SU-DHL-6 (cell line): ENCODE results near the gene MAP1B.

Source experiments
- EZH2phosphoT487 ChIP-seq: fragments of 200-600 bp; sonication (generic), shearing (Covaris generic); conservative IDR thresholded peaks from 2 replicates; pipeline ENCODE4 v1.6.1; 2018; ENCODE audit warnings: mild to moderate bottlenecking, antibody characterized with exemption, low read length, moderate library complexity, mixed read lengths
- TF ChIP-seq, protein P1 (sequence below): fragments of 200-600 bp; sonication (generic); IDR thresholded peaks from one replicate; pipeline ENCODE4 v1.5.1; 2017; ENCODE audit warnings: antibody characterized with exemption, mild to moderate bottlenecking, low read length, moderate library complexity; ENCODE audit not compliant: insufficient read depth, poor library complexity, severe bottlenecking

GRCh38 chr5:72172786-72173185 is 65.5 kb downstream of the MAP1B start:
- TF ChIP-seq, protein P1, sequence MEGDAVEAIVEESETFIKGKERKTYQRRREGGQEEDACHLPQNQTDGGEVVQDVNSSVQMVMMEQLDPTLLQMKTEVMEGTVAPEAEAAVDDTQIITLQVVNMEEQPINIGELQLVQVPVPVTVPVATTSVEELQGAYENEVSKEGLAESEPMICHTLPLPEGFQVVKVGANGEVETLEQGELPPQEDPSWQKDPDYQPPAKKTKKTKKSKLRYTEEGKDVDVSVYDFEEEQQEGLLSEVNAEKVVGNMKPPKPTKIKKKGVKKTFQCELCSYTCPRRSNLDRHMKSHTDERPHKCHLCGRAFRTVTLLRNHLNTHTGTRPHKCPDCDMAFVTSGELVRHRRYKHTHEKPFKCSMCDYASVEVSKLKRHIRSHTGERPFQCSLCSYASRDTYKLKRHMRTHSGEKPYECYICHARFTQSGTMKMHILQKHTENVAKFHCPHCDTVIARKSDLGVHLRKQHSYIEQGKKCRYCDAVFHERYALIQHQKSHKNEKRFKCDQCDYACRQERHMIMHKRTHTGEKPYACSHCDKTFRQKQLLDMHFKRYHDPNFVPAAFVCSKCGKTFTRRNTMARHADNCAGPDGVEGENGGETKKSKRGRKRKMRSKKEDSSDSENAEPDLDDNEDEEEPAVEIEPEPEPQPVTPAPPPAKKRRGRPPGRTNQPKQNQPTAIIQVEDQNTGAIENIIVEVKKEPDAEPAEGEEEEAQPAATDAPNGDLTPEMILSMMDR: no peak
- no peak for TF ChIP-seq EZH2phosphoT487
